Right ventricle myocardium inferior (tissue), 1 donor: ENCODE data around the gene CACNB4. TPM values are rescaled to one million over a fixed set of nuclear protein-coding genes. Genes with fewer than 3 reads are reported as not detected.
"Not testable (repeated sequence)": the region's sequence is repeated elsewhere in the genome, so short reads cannot be mapped to it uniquely, and the experiment has no call there.

Experiments used
- ATAC-seq: fragments of 200-7000 bp; cut with Tn5 transposase; one replicate; pipeline ENCODE4 v1.9.1; 2020; ENCODE audit warnings: mild to moderate bottlenecking, moderate library complexity
- DNase-seq: peaks from one replicate; pipeline ENCODE4 v3.0.0; 2021; ENCODE audit errors: missing footprints
- intact Hi-C: fragments of 100-400 bp; cut with DNase I; formaldehyde crosslinking; loops from one replicate; pipeline ENCODE4 v1.11.0; 2022
- total RNA-seq: library from RNA; stranded (reverse); fragmentation: NEBNext Ultra II Directional; extraction: Animal tissue kit (Norgen Biotek cat#: 25700); gene quantifications from one replicate; pipeline ENCODE4 v1.2.1, GENCODE V29; 2021
- donor health status: DM: no; HTN: yes; CAD: no; lungs with severe emphysema.

CACNB4 gene
- total RNA-seq, 1 donor from 2014 or later = 0.35 TPM

GRCh38 chr2:151795646-151796240 is 303.1 kb downstream of the CACNB4 start:
- no peak for ATAC-seq
- no peak for DNase-seq
- intact Hi-C loops = no loop called here

GRCh38 chr2:151794422-151794821 is 304.4 kb downstream of the CACNB4 start:
- DNase-seq, intact Hi-C loops, ATAC-seq: not testable (repeated sequence)

GRCh38 chr2:151793123-151793522 is 305.7 kb downstream of the CACNB4 start:
- intact Hi-C loops = no loop called here
- DNase-seq (no peak), ATAC-seq (no peak)

GRCh38 chr2:151792589-151792988 is 306.3 kb downstream of the CACNB4 start:
- ATAC-seq (no peak), DNase-seq (no peak)
- intact Hi-C loops = no loop called here

DNA sequence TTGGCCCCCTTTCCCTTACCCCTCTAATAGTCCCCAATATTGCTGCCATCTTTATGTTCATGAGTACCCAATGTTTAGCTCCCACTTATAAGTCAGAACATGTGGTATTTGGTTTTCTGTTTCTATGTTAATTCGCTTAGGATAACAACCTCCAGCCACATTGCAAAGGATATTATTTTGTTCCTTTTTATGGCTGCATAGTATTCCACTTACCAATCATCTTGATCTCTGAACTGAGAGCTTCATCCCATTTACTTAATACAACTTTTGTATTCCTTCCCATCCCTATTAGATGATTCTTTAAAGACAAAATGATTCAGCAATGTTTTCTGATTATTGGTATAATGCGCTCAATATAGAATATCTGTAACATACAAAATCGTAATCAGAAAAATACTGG is 307.3 kb downstream of the CACNB4 start:
- intact Hi-C loops = no loop called here
- ATAC-seq = no peak
- DNase-seq = no peak

- DNase-seq = no peak
- ATAC-seq = no peak
- intact Hi-C loops = no loop called here
These were observed 308.2 kb downstream of the CACNB4 start for GRCh38 chr2:151790689-151791088.

- DNase-seq = no peak
- intact Hi-C loops = no loop called here
- ATAC-seq = no peak
These were observed 309.6 kb downstream of the CACNB4 start for GRCh38 chr2:151789055-151789834.

GRCh38 chr2:151786483-151786882 is 312.4 kb downstream of the CACNB4 start:
- intact Hi-C loops = no loop called here
- ATAC-seq (no peak), DNase-seq (no peak)

- DNase-seq (no peak), ATAC-seq (no peak)
- intact Hi-C loops = no loop called here
These were observed 312.8 kb downstream of the CACNB4 start for GRCh38 chr2:151786077-151786476.

DNA sequence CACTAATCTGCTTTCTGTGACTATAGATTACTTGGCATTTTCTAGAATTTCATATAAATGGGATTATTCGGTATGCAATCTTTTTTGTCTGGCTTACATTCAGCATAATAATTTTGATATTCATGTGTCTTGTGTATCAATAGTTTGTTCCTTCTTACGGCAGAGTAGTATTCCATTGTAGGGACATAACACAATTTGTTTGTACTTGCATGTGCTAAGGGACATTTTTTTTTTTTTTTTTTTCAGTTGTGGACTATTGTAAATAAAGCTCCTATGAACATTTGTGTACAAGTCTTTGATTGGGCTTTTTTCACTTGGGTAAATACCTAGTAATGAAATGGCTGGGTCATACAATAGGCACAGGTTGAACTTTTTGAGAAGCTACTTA is 315.7 kb downstream of the CACNB4 start:
- intact Hi-C loops = no loop called here
- DNase-seq (no peak), ATAC-seq (no peak)

Other genes starting within 250 kb of the CACNB4 start
- 27.0 TPM for gene STAM2, start 76.7 kb upstream of the CACNB4 start, total RNA-seq
- 7.2 TPM for gene FMNL2, start 236.1 kb upstream of the CACNB4 start, total RNA-seq